GM18517 (cell line): ENCODE data around the gene PIP5K1B.
A peak's percentile ranks its signal among the peaks of the same experiment; 100 is the strongest.
"Not testable (repeated sequence)": the region's sequence is repeated elsewhere in the genome, so short reads cannot be mapped to it uniquely, and the experiment has no call there.

Experiments used
- ATAC-seq: cut with Tn5 transposase; IDR thresholded peaks from one replicate; pipeline ENCODE4 v1.9.1; 2021; ENCODE audit warnings: mild to moderate bottlenecking, moderate library complexity; ENCODE audit not compliant: unreplicated experiment

Gene PIP5K1B

GRCh38 chr9:68978501-68978900, 273.5 kb downstream of the PIP5K1B start:
- ATAC-seq, result no peak

- no peak for ATAC-seq
Observed at GRCh38 chr9:68979538-68980314, 274.7 kb downstream of the PIP5K1B start.

GRCh38 chr9:68980341-68980914, 275.4 kb downstream of the PIP5K1B start:
- no peak for ATAC-seq

GRCh38 chr9:68981789-68982188, 276.7 kb downstream of the PIP5K1B start:
- ATAC-seq, result no peak

- peak; percentile 59 for ATAC-seq
Observed at GRCh38 chr9:68983008-68983411, 278.0 kb downstream of the PIP5K1B start.

- no peak for ATAC-seq
Observed at GRCh38 chr9:68983522-68984424, 278.7 kb downstream of the PIP5K1B start.

- ATAC-seq, result not testable (repeated sequence)
Observed at GRCh38 chr9:68986949-68987348, 281.9 kb downstream of the PIP5K1B start.

- ATAC-seq, result no peak
Observed at GRCh38 chr9:68991457-68991856, 286.4 kb downstream of the PIP5K1B start.

GRCh38 chr9:68995776-68996175, 290.7 kb downstream of the PIP5K1B start:
- ATAC-seq, result no peak

GRCh38 chr9:68996462-68996861, 291.4 kb downstream of the PIP5K1B start:
- no peak for ATAC-seq

- no peak for ATAC-seq
Observed at GRCh38 chr9:68997666-68998065, 292.6 kb downstream of the PIP5K1B start.

- ATAC-seq, result no peak
Observed at GRCh38 chr9:68998385-68998784, 293.3 kb downstream of the PIP5K1B start.

GRCh38 chr9:68998812-68999211, 293.8 kb downstream of the PIP5K1B start:
- peak; percentile 71 for ATAC-seq

GRCh38 chr9:68999393-69000105, 294.5 kb downstream of the PIP5K1B start:
- ATAC-seq, result peak; percentile 88

- ATAC-seq, result no peak
Observed at GRCh38 chr9:69001921-69002320, 296.9 kb downstream of the PIP5K1B start.

- ATAC-seq, result no peak
Observed at GRCh38 chr9:69003051-69003450, 298.0 kb downstream of the PIP5K1B start.

GRCh38 chr9:69004836-69005235, 299.8 kb downstream of the PIP5K1B start:
- ATAC-seq, result no peak

GRCh38 chr9:69009708-69010107, 304.7 kb downstream of the PIP5K1B start:
- no peak for ATAC-seq

- no peak for ATAC-seq
Observed at GRCh38 chr9:69012696-69013381, 307.8 kb downstream of the PIP5K1B start.

GRCh38 chr9:69013382-69013727, 308.3 kb downstream of the PIP5K1B start:
- no peak for ATAC-seq
